NCI-H1436 treated with DMSO at 0.1 percent for 48 hours (cell line): ENCODE measurements around the gene SLC38A6.

Experiments
- DNase-seq: peaks from one replicate; lab custom pipeline; 2025; lab: John Stamatoyannopoulos, UW

Gene SLC38A6

GRCh38 chr14:60977847-60978246 is 3.2 kb upstream of the SLC38A6 start:
- no peak for DNase-seq

DNA sequence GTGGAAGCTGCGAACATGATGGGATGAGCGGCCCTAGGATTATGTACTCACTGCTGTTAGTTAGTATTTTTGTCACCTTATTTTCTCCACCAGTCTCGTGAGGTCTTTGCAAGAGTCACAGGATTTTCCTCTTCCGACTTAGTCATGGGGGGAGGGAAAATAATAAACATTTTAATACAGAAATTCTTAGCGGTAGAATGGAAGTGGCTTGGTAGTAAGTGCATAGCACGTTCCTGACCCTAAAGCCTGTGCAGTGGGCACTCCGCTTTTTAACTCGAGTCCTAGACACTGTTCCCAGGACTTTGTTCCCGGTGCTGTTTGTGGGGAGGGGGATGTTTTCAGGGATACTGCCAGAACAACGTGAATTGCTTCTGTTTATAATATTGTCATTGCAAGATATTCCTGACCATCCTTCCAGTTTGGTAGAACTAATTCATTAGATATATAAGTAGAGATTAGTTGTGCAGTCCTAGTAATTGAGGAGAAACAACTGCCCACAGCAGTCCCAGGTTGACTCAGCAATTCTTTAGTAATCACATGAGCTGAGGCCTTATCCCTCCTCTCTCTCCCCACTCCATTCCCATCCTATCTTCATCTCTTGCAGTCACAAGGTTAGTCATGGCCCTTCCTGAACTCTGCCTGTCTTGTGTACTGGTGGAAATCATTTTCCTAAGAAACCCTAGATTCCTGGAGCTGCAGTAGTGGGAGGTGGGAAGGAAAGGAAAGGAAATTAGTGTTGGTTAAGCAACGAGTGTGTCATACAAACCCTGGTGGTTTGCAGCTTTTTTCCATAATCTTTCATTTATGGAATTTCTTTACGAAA is 799 bp downstream of the SLC38A6 start:
- no peak for DNase-seq

DNA sequence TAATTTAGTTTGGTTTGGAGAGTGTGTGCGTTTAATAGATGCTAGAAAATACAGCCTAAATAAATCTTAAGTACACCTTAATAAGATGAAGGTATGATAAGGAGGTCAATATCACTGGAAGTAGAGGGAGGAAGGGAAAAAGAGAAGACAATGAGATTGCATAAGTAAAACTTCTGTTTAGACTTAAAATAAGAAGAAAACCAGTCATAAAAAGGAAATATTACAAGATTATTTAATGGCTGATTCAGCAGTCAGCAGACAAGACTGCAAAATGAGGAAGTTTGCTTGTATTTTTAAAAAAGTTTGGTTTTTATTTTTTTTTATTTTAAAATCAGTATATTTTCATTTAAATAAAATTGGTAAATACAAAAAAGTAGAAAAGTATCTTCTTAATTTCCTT is 3.2 kb downstream of the SLC38A6 start:
- DNase-seq, result no peak

DNA sequence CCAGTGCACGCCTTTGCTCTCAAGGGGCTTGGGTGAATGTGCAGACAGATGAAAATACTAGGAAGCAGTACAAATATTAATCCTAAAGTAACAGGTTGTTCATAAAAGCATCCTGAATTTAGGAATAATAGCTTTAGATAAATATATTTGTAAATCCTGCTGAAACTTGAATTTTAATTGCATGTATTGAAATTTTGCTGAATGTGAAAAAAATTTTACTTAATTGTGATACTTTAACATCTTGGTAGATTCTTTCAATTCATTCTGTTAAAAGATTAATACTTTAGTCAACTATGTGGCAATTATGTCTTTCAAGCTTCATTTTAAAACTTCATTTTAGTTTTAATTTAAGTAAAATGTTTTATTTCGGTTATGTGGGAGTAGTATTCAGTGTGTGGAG is 5.5 kb downstream of the SLC38A6 start:
- DNase-seq, result no peak

DNA sequence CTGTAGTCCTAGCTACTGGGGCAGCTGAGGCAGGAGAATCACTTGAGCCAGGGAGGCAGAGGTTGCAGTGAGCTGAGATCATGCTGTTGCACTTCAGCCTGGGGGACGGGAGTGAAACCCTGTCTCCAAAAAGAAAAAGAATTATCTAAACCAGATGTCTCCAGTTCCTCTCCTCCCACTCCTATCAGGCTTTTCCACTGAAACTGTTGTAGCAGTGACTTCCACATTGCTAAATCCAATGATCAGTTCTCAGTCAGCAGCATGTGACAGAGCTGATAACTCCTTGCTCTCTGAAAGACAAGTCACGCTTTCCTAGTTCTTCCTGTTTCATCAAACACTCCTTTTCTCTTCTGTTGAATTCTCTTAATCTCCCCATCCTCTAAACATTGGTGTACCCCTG is 8.6 kb downstream of the SLC38A6 start:
- DNase-seq, result no peak

DNA sequence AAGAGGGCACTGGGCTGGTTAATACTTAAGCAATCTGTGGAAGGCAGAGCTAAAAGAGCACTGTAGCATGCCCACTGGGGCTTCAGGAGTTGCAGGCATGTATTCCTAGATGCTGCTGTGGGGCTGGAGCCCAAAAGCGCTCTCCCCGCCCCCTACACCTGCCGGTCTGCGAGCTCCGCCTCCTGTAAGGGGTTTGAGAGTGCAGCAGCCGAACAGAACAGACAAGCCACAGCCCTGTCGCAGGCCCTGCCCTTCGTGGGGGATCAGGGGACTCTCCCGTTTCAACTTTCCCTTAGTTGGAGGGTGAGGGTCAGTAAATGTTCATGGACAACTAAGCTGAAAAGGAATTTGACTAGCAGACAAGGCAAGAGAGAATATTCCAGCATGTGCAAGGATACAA is 17.6 kb downstream of the SLC38A6 start:
- DNase-seq, result no peak

- DNase-seq, result no peak
Observed at GRCh38 chr14:60999536-60999935, 18.5 kb downstream of the SLC38A6 start.

GRCh38 chr14:61003571-61003970 is 22.5 kb downstream of the SLC38A6 start:
- DNase-seq, result no peak

GRCh38 chr14:61019537-61019936 is 38.5 kb downstream of the SLC38A6 start:
- DNase-seq, result no peak

GRCh38 chr14:61025251-61026223 is 44.5 kb downstream of the SLC38A6 start:
- DNase-seq, result peak; percentile 44

- DNase-seq, result no peak
Observed at GRCh38 chr14:61026526-61026925, 45.5 kb downstream of the SLC38A6 start.

GRCh38 chr14:61031026-61031425 is 50.0 kb downstream of the SLC38A6 start:
- no peak for DNase-seq

GRCh38 chr14:61033054-61033453 is 52.0 kb downstream of the SLC38A6 start:
- no peak for DNase-seq

- no peak for DNase-seq
Observed at GRCh38 chr14:61033855-61034254, 52.8 kb downstream of the SLC38A6 start.

- DNase-seq, result peak; percentile 10
Observed at GRCh38 chr14:61034416-61035120, 53.5 kb downstream of the SLC38A6 start.

DNA sequence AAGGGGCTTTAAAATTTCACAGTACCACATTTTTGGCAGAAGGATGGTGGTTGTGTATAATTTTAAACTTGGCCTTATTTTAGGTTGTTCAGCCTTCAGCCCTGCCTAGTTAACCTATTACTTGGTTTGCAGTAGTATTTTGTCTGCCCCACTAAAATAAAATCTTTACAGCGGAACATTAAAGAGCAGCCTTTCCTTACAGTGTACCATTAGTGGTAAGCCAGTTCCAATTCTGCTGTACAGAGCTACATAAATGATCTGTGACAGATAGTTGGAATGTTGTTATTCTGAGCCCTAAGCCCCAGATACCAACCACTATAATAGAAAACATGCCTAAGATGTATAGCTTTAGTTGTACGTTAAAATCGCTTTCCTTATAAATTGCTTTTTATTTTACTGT is 56.2 kb downstream of the SLC38A6 start:
- DNase-seq, result no peak

- DNase-seq, result no peak
Observed at GRCh38 chr14:61041704-61042103, 60.7 kb downstream of the SLC38A6 start.

DNA sequence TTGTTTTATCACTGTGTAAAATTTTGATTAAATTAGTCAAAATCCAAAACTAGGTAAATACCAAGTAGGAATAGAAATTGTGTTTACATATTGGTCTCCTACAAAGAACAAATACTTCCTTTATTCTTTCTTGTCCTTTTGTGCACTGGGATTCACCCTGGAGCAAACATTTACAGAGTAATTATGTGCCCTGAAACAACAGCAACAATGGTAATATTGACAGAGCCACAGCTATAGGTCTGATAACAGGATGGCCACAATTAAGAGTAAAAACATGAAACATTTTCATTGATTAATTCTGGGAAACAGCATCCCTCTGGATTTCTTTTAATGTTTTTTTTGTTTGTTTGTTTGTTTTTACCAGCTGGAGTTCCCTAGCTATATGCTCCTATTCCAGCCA is 61.2 kb downstream of the SLC38A6 start:
- DNase-seq, result no peak

- DNase-seq, result no peak
Observed at GRCh38 chr14:61043506-61043905, 62.5 kb downstream of the SLC38A6 start.

GRCh38 chr14:61047021-61047420 is 66.0 kb downstream of the SLC38A6 start:
- DNase-seq, result no peak

DNA sequence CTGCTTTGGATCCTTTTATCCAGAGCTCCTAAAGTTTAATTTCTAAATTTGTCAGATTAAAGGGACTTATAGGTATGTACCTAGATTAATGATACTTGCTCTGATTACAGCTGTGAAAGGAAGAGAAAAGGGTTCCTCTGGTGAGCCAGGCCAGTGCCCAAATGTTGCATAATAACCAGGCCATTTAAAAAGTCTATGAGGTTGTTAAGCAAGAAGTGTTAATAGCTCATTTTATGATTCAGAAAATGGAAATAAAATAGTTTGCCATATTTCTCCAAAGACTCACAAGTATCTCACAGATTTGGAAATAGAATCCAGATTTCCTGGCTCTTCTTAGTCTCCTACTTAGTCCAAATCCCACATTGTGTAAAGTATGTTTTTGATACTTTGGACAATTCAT is 67.6 kb downstream of the SLC38A6 start:
- no peak for DNase-seq

DNA sequence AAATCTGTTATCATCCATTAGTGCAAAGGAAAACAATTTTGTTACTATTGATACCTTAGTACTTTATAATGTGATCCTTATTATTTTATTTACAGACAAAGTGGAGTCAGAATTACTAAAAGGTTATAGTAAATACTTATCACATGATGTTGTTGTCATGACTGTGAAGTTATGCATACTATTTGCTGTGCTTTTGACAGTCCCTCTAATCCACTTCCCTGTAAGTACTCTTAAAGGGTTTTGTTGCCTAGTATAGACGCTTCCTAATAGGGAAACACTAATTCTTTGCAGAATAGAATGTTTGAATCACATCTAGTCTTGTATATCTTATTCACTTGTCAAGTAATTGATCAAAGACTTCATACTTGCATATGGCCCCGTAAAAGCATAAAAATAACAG is 69.4 kb downstream of the SLC38A6 start:
- DNase-seq, result no peak
